Measurements from ENCODE around the gene WWOX. TPM values are rescaled to one million over a fixed set of nuclear protein-coding genes. Genes with fewer than 3 reads are reported as not detected.

Gene WWOX
- total RNA-seq, 4 donors from 2014 or later, result 21.4 to 55.6 (median 33.2) TPM

GRCh38 chr16:79181419-79181818 is 1082.0 kb downstream of the WWOX start:
- ATAC-seq (ENCODE audit: low FRiP score) (no peak), DNase-seq (ENCODE audit: low spot score) (no peak)
- no peak for TF ChIP-seq CTCF (IDR thresholded peaks at IDR 0.05)

GRCh38 chr16:79182616-79183015 is 1083.2 kb downstream of the WWOX start:
- DNase-seq (ENCODE audit: low spot score), result no peak
- ATAC-seq (ENCODE audit: low FRiP score), result peak; percentile 55
- TF ChIP-seq CTCF (IDR thresholded peaks at IDR 0.05), result no peak

GRCh38 chr16:79183571-79183970 is 1084.1 kb downstream of the WWOX start:
- DNase-seq (ENCODE audit: low spot score) (no peak), ATAC-seq (ENCODE audit: low FRiP score) (no peak)
- TF ChIP-seq CTCF (IDR thresholded peaks at IDR 0.05), result no peak

- peak; percentile 73 for ATAC-seq (ENCODE audit: low FRiP score)
- no peak for TF ChIP-seq CTCF (IDR thresholded peaks at IDR 0.05)
These were observed 1085.1 kb downstream of the WWOX start for GRCh38 chr16:79184464-79185030.

GRCh38 chr16:79185711-79186110 is 1086.3 kb downstream of the WWOX start:
- ATAC-seq (ENCODE audit: low FRiP score) (no peak), DNase-seq (ENCODE audit: low spot score) (no peak)
- no peak for TF ChIP-seq CTCF (IDR thresholded peaks at IDR 0.05)

More at GRCh38 chr16:79184464-79185030, 1085.1 kb downstream of the WWOX start:
- DNase-seq (ENCODE audit: low spot score), result no peak

- TF ChIP-seq CTCF (IDR thresholded peaks at IDR 0.05), result no peak
- DNase-seq (ENCODE audit: low spot score) (no peak), ATAC-seq (ENCODE audit: low FRiP score) (no peak)
These were observed 1086.7 kb downstream of the WWOX start for GRCh38 chr16:79186196-79186595.

- DNase-seq (ENCODE audit: low spot score), result no peak
- no peak for ATAC-seq (ENCODE audit: low FRiP score)
- TF ChIP-seq CTCF (IDR thresholded peaks at IDR 0.05), result no peak
These were observed 1088.8 kb downstream of the WWOX start for GRCh38 chr16:79188115-79188738.
